HG03045 (cell line): Measurements from ENCODE around the gene SKOR1.

ENCODE experiments used
- ATAC-seq: cut with Tn5 transposase; IDR thresholded peaks from one replicate; pipeline ENCODE4 v1.9.1; 2021; ENCODE audit warnings: mild to moderate bottlenecking, moderate library complexity; ENCODE audit not compliant: unreplicated experiment

SKOR1 gene

DNA sequence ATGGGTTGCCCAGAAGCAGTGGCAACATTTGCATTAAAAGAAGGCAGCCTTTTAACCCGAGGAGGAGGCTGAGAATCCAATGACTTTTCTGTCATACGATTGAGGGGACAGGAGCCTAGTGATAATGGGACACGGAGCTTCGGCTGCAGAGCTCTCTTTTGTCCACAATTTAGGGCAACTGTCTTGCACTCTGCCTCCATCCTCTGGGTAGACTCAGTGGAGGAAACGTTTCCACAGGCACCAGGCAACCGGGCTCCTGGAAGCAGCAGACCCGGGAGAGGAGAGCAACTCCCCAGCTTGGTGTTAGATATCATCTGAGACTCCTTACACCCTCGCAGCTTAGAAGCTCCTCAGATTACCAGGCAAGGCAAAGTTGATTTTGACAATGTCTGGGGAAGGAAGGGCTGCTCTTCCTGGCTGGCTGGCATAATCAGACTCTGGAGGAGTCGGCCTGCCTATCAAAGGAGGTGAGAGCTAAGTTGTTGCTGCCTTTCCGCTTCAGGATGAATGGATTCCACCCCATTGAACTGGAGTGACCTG is 58.0 kb downstream of the SKOR1 start:
- no peak for ATAC-seq

DNA sequence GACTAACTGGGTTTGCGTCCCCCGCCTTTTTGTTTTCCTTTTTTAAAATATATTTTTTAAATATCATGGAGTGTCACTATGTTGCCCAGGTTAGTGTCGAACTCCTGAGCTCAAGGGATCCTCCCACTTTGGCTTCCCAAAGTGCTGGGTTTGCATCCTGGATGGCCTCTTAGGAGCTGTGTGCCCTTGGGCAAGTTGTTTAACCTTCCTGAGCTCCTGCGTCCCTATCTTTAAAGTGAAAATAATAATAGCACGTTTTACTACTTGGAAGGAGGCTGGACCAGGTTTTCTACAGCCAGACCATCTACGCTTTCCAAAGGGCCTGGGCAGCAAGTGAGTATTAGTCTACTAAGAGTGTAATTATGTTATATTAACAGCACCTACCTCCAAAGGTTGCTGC is 58.7 kb downstream of the SKOR1 start:
- ATAC-seq, result no peak
